ENCODE data around the gene GPC3.

GRCh38 chrX:133776072-133776471, 209.3 kb downstream of the GPC3 start:
- TF ChIP-seq JUNB (IDR thresholded peaks at IDR 0.05; ENCODE audit: unreplicated experiment) (no peak), EZH2 (IDR thresholded peaks at IDR 0.05; ENCODE audit: low read depth, unreplicated experiment) (no peak), ETS1 (IDR thresholded peaks at IDR 0.05) (no peak), POLR2AphosphoS5 (IDR thresholded peaks at IDR 0.05; ENCODE audit: low read depth) (no peak), NANOG (IDR thresholded peaks at IDR 0.05; ENCODE audit: borderline replicate concordance) (no peak), EZH2phosphoT487 (IDR thresholded peaks at IDR 0.05; ENCODE audit: unreplicated experiment) (no peak), ZNF331 (CRISPR knock-in tag; IDR thresholded peaks at IDR 0.05; ENCODE audit: low read depth) (no peak), CREB1 (CRISPR knock-in tag; IDR thresholded peaks at IDR 0.05; ENCODE audit: low read depth) (no peak), ZNF114 (CRISPR knock-in tag; IDR thresholded peaks at IDR 0.05) (no peak), ZNF462 (CRISPR knock-in tag; IDR thresholded peaks at IDR 0.05) (no peak), STAT1 (IDR thresholded peaks at IDR 0.05; ENCODE audit: unreplicated experiment) (no peak)
- TF ChIP-seq, protein P1, sequence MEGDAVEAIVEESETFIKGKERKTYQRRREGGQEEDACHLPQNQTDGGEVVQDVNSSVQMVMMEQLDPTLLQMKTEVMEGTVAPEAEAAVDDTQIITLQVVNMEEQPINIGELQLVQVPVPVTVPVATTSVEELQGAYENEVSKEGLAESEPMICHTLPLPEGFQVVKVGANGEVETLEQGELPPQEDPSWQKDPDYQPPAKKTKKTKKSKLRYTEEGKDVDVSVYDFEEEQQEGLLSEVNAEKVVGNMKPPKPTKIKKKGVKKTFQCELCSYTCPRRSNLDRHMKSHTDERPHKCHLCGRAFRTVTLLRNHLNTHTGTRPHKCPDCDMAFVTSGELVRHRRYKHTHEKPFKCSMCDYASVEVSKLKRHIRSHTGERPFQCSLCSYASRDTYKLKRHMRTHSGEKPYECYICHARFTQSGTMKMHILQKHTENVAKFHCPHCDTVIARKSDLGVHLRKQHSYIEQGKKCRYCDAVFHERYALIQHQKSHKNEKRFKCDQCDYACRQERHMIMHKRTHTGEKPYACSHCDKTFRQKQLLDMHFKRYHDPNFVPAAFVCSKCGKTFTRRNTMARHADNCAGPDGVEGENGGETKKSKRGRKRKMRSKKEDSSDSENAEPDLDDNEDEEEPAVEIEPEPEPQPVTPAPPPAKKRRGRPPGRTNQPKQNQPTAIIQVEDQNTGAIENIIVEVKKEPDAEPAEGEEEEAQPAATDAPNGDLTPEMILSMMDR (conservative IDR thresholded peaks at IDR 0.05; ENCODE audit: low read depth in 2 of 2), result peak; percentile 51 to 67
- TF ChIP-seq, protein P2, sequence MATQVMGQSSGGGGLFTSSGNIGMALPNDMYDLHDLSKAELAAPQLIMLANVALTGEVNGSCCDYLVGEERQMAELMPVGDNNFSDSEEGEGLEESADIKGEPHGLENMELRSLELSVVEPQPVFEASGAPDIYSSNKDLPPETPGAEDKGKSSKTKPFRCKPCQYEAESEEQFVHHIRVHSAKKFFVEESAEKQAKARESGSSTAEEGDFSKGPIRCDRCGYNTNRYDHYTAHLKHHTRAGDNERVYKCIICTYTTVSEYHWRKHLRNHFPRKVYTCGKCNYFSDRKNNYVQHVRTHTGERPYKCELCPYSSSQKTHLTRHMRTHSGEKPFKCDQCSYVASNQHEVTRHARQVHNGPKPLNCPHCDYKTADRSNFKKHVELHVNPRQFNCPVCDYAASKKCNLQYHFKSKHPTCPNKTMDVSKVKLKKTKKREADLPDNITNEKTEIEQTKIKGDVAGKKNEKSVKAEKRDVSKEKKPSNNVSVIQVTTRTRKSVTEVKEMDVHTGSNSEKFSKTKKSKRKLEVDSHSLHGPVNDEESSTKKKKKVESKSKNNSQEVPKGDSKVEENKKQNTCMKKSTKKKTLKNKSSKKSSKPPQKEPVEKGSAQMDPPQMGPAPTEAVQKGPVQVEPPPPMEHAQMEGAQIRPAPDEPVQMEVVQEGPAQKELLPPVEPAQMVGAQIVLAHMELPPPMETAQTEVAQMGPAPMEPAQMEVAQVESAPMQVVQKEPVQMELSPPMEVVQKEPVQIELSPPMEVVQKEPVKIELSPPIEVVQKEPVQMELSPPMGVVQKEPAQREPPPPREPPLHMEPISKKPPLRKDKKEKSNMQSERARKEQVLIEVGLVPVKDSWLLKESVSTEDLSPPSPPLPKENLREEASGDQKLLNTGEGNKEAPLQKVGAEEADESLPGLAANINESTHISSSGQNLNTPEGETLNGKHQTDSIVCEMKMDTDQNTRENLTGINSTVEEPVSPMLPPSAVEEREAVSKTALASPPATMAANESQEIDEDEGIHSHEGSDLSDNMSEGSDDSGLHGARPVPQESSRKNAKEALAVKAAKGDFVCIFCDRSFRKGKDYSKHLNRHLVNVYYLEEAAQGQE (IDR thresholded peaks at IDR 0.05; ENCODE audit: unreplicated experiment), result no peak

Data from GM23338 (cell line).